Measurements from ENCODE around the gene TWF2.

- no peak for TF ChIP-seq CTCF (IDR thresholded peaks at IDR 0.05)
- no peak for TF ChIP-seq POLR2A (IDR thresholded peaks at IDR 0.05)
- no peak for TF ChIP-seq EP300 (IDR thresholded peaks at IDR 0.05)
Measured at GRCh38 chr3:52191663-52192062, 47.3 kb downstream of the TWF2 start.
